HG03520 (cell line): Measurements from ENCODE around the gene STX19.
A peak's percentile ranks its signal among the peaks of the same experiment; 100 is the strongest.
"Not testable (repeated sequence)": the region's sequence is repeated elsewhere in the genome, so short reads cannot be mapped to it uniquely, and the experiment has no call there.

Experiments
- ATAC-seq: cut with Tn5 transposase; IDR thresholded peaks from one replicate; pipeline ENCODE4 v1.9.1; 2021; ENCODE audit warnings: mild to moderate bottlenecking, moderate library complexity; ENCODE audit not compliant: unreplicated experiment

The STX19 gene, protein sequence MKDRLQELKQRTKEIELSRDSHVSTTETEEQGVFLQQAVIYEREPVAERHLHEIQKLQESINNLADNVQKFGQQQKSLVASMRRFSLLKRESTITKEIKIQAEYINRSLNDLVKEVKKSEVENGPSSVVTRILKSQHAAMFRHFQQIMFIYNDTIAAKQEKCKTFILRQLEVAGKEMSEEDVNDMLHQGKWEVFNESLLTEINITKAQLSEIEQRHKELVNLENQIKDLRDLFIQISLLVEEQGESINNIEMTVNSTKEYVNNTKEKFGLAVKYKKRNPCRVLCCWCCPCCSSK

DNA sequence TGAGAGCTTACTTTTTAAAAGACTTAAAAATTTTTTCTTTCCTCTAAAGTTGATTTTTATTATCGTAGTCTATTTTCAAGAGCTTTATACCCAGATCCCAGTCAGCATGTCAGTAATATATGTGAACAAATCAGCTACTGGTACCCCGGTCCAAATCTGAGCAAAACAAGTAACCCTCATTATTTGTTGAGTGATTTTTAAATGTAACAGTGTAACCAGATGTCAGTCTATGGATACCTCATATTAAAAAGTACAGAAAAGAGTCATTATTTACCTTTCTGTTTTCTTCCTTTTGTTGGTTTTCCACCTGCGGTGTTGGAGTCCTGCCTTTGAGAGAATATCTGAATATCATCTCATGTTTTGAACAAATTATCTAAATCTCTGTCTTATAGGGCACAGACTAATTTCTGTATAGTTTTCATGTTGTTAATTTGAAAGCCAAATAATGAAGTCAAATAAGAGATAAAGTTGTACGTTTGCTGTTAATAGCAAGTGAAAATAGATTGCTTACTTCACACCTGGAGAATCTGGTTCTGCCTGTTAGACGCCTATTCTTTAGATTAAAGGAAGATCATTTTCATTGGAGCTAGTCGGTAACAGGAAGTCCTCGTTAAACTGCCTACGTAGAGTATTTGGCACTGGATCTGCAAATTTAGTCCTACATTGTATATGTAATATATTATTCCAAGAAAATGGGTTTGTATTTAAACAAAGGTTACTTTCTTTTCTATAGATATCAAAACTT, at the start of gene STX19:
TSS of gene STX19 (minus strand) at position 505 of the 745 bp plus-strand sequence. CDS start 13,328 bp downstream, outside the sequence.
- no peak for ATAC-seq

- ATAC-seq = no peak
Measured at GRCh38 chr3:94076055-94076454, 47.7 kb upstream of the STX19 start.

GRCh38 chr3:94071713-94072284, 43.4 kb upstream of the STX19 start:
- peak; percentile 52 for ATAC-seq

DNA sequence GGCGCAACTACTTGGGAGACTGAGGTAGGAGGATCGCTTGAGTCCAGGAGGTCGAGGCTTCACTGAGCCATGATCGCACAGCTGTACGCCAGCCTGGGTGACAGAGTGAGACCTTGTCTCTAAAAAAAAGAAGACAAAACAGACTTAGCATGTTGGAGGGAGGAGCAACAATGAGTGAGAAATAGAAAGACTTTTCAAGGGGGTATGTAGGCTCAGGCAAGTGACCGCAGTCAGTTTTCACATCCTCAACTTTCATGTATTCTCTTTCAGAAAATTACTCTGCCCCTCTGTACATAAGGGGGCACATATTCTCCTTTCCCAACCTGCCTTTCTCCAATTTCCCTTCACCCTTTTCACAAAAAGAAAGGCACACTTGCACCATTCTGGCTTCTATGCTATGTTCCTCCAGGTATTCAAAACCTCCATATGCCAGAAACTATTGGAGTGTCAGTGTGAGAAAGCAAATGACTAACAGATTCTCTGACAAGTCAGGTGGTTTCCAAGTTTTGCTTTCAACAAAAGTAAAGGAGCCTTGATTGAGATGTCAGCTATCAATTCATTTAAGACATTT, 42.0 kb upstream of the STX19 start:
- ATAC-seq = peak; percentile 47

- ATAC-seq = no peak
Measured at GRCh38 chr3:94069194-94069813, 40.9 kb upstream of the STX19 start.

DNA sequence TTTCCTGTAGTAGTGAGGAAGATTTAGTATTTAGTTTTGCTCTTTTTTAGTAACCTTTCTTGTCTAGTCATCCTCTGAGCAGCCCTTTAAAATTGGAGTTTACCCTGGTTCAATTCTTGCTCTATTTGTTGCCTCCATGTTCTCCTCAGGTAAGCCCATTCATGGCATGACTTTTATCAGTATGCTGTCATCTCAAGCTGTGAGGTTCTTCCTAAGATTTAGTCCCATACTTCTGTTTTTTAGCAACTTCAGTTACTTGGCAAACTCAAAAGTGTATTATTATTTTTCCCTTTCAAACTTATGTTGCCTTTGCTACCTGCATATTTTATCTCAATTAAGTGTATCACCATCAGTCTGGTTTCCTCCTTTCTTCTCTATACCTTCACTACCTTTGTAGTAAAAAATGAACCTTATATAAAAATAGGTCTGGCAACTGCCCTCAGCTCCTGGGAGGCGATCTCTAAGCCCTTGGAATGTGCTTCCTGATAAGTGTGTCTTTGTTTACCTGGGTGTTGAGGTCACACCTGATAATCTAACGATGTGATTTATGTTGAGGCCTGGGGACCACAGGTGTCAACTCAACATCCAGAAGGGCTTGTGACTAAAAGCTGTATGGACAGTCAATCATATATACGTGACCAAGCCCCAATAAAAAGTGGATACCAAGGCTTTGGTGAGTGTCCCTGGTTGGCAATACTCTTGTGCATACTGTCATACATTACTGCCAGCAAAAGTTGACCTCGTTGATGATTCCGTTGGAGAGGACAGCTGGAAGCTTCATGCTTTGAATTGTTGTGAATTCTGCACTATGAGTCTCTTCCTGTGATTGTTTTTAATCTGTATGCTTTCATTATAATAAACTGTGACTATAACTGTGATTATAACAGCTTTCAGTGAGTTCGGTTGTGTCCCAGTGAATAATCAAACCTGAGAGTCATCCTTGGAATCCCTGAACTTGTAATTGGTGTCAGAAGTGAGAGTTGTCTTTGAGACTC, 38.4 kb upstream of the STX19 start:
- ATAC-seq = no peak

GRCh38 chr3:94065819-94066480, 37.6 kb upstream of the STX19 start:
- ATAC-seq = no peak

GRCh38 chr3:94065122-94065521, 36.7 kb upstream of the STX19 start:
- no peak for ATAC-seq

DNA sequence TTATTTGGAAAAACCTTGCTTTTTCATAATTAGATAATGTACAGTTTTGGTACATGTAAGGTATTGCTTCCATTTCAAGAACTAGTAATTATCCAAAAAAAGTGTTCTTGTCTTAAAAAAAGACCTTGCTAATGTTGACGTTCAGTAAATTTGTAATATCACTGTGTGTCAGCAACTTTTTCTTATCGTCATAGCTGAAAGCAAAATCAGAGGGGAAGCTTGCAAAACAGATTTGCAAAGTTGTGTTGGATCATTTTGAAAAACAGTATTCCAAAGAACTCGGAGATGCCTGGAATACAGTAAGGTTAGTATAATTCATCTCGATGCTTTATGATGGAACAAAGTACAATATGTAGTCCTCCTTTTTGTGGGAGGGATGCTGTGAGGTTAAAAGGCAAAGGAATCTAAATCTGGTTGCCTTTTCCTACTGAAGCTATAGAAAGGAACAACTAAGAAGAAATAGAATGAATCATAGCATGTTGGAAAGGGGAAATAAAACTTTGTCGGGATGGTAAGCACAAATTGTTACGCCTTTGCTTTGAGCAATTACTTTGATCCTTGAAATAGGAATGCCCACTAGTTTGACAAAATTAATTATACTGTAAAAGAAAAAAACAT, 36.0 kb upstream of the STX19 start:
- no peak for ATAC-seq

- no peak for ATAC-seq
Measured at GRCh38 chr3:94063496-94064119, 35.2 kb upstream of the STX19 start.

- ATAC-seq = peak; percentile 91
Measured at GRCh38 chr3:94062513-94063404, 34.4 kb upstream of the STX19 start, which contains the start of the genes DHFR2 and NSUN3. DHFR2 (minus strand) TSS chr3:94062916; CDS start chr3:94061511, 1,405 bp downstream. NSUN3 (plus strand) TSS chr3:94063061; CDS start chr3:94063127, 66 bp downstream.

GRCh38 chr3:94061297-94061696, 32.9 kb upstream of the STX19 start:
- no peak for ATAC-seq

DNA sequence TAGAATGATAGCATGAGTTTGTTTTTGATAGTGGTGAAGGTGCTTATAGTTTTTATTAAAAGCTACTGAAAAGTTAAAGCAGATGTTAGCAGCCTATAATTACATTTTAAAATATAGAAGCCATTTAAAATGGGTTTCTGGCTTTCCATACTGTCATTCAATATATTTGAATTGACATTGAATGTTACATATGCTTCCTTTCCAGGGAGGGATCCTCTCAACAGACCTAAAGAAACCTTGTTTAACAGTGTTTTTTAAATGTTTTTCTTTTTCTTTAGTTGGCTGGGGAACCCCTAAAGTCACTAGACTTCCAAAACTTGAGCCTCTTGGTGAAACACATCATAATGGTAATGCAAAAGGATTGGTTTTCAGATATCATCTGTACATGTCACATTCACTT, 22.1 kb upstream of the STX19 start:
- ATAC-seq = no peak

DNA sequence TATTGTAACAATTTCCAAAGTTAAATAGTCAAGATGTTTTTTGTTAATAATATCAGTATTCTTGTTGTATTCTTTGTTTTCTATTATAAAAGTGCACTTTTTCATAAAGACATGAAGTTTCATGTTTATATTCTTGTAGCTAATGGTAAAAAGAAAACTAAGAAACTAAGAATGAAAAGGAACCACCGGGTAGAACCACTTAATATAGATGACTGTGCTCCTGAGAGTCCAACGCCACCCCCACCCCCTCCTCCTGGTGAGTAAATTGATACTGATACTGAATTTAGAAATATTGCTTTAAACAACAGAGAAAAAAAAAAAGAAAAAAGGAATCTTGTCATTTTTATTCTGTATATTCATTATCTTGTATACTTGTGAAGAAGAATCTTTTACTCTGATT, 20.9 kb upstream of the STX19 start:
- ATAC-seq = no peak

DNA sequence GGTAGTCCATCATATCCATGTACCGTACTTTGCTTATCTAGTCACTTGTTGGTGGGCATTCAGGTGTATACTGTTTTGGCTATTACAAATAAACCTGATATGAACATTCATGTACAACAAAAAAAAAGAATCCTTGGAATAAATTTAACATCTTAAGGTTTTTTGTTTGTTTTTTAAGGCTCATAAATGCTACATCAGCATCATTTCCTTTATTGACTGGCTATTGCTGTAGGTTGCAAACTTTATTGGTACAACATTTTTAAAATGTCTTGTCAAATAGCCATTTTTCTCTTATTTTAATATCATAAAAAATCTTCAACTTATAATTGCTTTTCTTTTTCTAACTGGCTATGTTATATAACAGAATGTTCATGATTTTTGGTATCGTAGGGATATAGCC, 18.1 kb upstream of the STX19 start:
- no peak for ATAC-seq

GRCh38 chr3:94044100-94044936, 15.9 kb upstream of the STX19 start:
- not testable (repeated sequence) for ATAC-seq
